ENCODE data around the gene CX3CR1. TPM values are rescaled to one million over a fixed set of nuclear protein-coding genes. Genes with fewer than 3 reads are reported as not detected.

The CX3CR1 gene
- total and polyA plus RNA-seq, 2 of the 4 experiments (the other 2 are of a cell fraction): not detected

DNA sequence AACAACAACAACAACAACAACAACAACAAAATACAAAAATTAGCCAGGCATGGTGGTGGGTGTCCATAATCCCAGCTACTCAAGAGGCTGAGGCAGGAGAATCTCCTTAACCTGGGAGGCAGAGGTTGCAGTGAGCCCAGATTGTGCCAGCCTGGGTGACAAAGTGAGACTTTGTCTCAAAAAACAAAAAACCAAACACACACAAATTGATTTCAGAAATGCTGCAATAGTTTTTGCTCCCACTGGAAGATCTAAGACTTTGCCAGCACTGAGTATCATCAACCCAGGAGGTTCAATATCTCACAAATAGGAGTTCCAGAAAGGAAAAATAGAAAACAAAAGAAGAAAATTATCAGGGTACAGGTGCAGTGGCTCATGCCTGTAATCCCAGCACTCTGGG lies 33.5 kb upstream of the CX3CR1 start:
- Histone ChIP-seq H4K91ac (ENCODE audit: insufficient read depth, low read depth, low read length) (no peak overlapping the region), H3K27ac (ENCODE audit: insufficient read depth, low read length) (no peak overlapping the region), H2AK5ac (ENCODE audit: low read depth, low read length) (no peak overlapping the region), H3K18ac (ENCODE audit: low read depth, low read length) (no peak overlapping the region), H3K4me2 (ENCODE audit: low read depth, low read length) (no peak overlapping the region), H3K4me1 (ENCODE audit: control insufficient read depth, insufficient read depth, low read length) (no peaks in the 10 kb centered on the region), H4K5ac (ENCODE audit: low read depth, low read length) (no peak overlapping the region), H3K9me3 (ENCODE audit: control insufficient read depth, insufficient read depth, low read length) (no peaks in the 10 kb centered on the region), H2BK120ac (ENCODE audit: low read depth, low read length) (no peak overlapping the region), H3K14ac (replicated peaks; ENCODE audit: low read depth, low read length) (no peak overlapping the region), H3K9ac (ENCODE audit: low read depth, low read length) (no peak overlapping the region), H2AK9ac (replicated peaks; ENCODE audit: low read depth, low read length, poor library complexity) (no peak overlapping the region), H2AFZ (replicated peaks; ENCODE audit: low read length, poor library complexity) (no peak overlapping the region), H3K27me3 (ENCODE audit: control insufficient read depth, insufficient read depth, low read length) (no peaks in the 10 kb centered on the region), H4K8ac (ENCODE audit: low read depth in 2 of 2, low read length in 2 of 2) (no peak overlapping the region), H3K79me1 (ENCODE audit: low read depth in 1 of 2, low read length in 2 of 2) (no peaks in the 10 kb centered on the region), H4K20me1 (ENCODE audit: insufficient read depth, low read length) (no peaks in the 10 kb centered on the region), H3K4me3 (ENCODE audit: insufficient read depth, low read depth, low read length) (no peak overlapping the region), H2BK20ac (ENCODE audit: low read depth, low read length) (no peak overlapping the region), H2BK5ac (ENCODE audit: low read depth, low read length, poor library complexity, severe bottlenecking) (no peak overlapping the region), H3K23ac (ENCODE audit: low read depth, low read length) (no peak overlapping the region), H3K9me1 (ENCODE audit: insufficient read depth, low read length) (no peaks in the 10 kb centered on the region), H2BK15ac (ENCODE audit: low read depth, low read length) (no peak overlapping the region), H3K56ac (ENCODE audit: extremely low read depth, insufficient read depth, low read length) (no peak overlapping the region), H3K36me3 (ENCODE audit: control insufficient read depth, insufficient read depth, low read length) (no peaks in the 10 kb centered on the region), H3K4ac (ENCODE audit: low read depth, low read length) (no peak overlapping the region)
- dilution Hi-C loops (cut with HindIII; ENCODE audit: low sequenced_read_pairs, unreplicated experiment) (no loop called here), intact Hi-C loops (cut with micrococcal nuclease) (no loop called here), in situ Hi-C loops (cut with MboI; ENCODE audit: low sequenced_read_pairs) (no loop called here)
- CTCF ChIA-PET: no interaction called here
- BruUV-seq (replicated peaks): no TSS peak
- ATAC-seq (ENCODE audit: low read depth) (no peak), DNase-seq (no peak)
- POLR2A ChIA-PET (ENCODE audit: unreplicated experiment): no interaction called here
- TF ChIP-seq MAFK (IDR thresholded peaks at IDR 0.05; ENCODE audit: low read depth, low read length) (no peak), MXI1 (IDR thresholded peaks at IDR 0.05; ENCODE audit: borderline replicate concordance, low read depth, low read length) (no peak), CEBPB (IDR thresholded peaks at IDR 0.05; ENCODE audit: low read depth, low read length) (no peak)
- TF ChIP-seq, protein P1, sequence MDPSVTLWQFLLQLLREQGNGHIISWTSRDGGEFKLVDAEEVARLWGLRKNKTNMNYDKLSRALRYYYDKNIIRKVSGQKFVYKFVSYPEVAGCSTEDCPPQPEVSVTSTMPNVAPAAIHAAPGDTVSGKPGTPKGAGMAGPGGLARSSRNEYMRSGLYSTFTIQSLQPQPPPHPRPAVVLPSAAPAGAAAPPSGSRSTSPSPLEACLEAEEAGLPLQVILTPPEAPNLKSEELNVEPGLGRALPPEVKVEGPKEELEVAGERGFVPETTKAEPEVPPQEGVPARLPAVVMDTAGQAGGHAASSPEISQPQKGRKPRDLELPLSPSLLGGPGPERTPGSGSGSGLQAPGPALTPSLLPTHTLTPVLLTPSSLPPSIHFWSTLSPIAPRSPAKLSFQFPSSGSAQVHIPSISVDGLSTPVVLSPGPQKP (IDR thresholded peaks at IDR 0.05; ENCODE audit: borderline replicate concordance, low read depth, low read length): no peak
